Epithelial cell of proximal tubule (primary cell): ENCODE results near the gene FMNL3. TPM values are rescaled to one million over a fixed set of nuclear protein-coding genes. Genes with fewer than 3 reads are reported as not detected.

ENCODE experiments used
- DNase-seq: peaks from one replicate; pipeline ENCODE4 v3.0.0-alpha.2; 2011; ENCODE audit warnings: low read depth
- H3K4me3 ChIP-seq: 2 replicates; pipeline ENCODE4 v1.5.1; 2011; ENCODE audit warnings: low read depth, mild to moderate bottlenecking, low read length
- total RNA-seq: library from RNA; depleted of rRNA; stranded (reverse); fragments of >200 nt; gene quantifications from 2 replicates; pipeline ENCODE4 v1.2.3, GENCODE V29; 2015
- TF ChIP-seq, protein P1 (sequence below): conservative IDR thresholded peaks from 2 replicates; pipeline ENCODE4 v1.5.1; 2012; ENCODE audit warnings: low read depth, mild to moderate bottlenecking, low read length

Gene FMNL3
- total RNA-seq, 1 donor from 2014 or later: 21.7 TPM

DNA sequence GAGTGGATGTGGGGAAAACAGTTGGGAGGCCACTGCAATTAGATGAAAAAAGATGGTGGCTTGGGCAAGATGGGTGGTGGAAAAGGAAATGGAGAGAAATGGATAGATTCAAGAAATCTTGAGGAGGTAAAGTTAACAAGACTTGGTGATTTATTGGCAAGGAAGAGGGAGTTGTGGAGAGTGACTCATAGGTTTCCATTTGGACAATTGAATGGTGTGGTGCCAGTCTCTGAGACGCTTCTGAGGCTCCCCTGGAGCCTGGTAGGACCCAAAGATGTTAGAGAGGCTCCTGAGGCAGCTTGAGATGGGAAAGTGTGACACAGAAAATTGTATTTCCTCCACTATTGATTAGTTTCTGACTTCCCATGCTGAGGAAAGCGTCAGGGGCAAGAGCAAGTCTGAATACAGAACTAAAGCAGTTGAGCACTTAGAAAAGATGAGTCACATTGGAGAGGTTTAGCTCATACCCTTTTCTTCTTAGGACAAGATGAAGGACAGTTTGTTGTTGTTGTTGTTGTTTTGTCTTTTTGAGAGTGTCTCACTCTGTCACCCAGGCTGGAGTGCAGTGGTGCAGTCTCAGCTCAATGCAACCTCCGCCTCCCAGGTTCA is 79.3 kb downstream of the FMNL3 start:
- TF ChIP-seq, protein P1, sequence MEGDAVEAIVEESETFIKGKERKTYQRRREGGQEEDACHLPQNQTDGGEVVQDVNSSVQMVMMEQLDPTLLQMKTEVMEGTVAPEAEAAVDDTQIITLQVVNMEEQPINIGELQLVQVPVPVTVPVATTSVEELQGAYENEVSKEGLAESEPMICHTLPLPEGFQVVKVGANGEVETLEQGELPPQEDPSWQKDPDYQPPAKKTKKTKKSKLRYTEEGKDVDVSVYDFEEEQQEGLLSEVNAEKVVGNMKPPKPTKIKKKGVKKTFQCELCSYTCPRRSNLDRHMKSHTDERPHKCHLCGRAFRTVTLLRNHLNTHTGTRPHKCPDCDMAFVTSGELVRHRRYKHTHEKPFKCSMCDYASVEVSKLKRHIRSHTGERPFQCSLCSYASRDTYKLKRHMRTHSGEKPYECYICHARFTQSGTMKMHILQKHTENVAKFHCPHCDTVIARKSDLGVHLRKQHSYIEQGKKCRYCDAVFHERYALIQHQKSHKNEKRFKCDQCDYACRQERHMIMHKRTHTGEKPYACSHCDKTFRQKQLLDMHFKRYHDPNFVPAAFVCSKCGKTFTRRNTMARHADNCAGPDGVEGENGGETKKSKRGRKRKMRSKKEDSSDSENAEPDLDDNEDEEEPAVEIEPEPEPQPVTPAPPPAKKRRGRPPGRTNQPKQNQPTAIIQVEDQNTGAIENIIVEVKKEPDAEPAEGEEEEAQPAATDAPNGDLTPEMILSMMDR: no peak
- H3K4me3 ChIP-seq: no peak overlapping the region
- peak; percentile 20 for DNase-seq

DNA sequence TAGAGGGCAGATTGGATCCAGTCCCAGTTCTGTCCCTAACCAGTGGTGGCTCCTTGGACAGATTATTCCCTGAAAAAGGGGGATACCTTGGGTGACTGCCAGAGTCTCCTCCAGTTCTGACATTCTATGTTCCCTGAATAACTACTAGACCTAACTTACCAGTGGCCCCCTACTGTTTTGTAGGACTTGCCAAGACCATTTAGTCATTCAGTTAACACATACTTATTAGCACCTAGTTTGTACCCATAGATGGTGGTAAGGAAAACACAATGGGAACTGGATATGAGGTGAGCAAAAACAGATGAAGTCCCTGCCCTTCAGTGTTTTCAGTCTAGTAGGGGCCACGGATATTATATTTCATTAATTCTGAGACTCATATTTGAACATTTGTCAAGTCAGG is 80.4 kb downstream of the FMNL3 start:
- TF ChIP-seq, protein P1: no peak
- no peak for DNase-seq
- no peak overlapping the region for H3K4me3 ChIP-seq

DNA sequence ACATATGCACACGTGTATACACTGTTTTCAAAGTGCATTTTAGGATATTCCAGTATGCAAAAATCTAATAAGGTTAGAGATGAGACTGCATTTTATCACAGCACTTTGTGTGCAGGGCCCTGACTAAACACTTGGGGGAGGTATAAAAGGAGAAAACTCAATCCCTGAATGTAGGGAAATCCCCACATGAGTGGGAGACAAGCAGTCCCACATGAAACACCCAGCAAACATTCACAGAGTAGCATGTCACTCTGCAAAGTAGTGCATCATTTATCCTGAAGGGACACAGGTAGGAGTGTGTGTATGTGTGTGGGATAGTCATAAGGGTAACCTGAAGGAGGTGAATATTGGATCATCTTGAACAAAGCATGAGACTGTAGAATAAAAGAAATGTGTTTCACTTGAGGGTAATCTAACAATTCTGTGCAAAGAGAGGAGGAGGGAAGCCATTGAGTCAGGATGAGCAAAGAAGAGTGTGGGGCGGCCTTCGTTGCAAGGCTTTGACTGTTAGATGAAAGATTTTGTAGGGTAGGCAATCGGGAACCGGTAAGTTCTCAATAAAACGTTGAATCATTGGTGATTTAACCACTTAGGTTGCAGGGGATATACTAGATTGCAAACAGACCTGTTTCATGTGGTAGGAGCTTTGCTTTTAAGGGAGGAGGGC is 80.9 kb downstream of the FMNL3 start:
- no peak overlapping the region for H3K4me3 ChIP-seq
- DNase-seq: peak; percentile 20
- TF ChIP-seq, protein P1: peak; percentile 31

DNA sequence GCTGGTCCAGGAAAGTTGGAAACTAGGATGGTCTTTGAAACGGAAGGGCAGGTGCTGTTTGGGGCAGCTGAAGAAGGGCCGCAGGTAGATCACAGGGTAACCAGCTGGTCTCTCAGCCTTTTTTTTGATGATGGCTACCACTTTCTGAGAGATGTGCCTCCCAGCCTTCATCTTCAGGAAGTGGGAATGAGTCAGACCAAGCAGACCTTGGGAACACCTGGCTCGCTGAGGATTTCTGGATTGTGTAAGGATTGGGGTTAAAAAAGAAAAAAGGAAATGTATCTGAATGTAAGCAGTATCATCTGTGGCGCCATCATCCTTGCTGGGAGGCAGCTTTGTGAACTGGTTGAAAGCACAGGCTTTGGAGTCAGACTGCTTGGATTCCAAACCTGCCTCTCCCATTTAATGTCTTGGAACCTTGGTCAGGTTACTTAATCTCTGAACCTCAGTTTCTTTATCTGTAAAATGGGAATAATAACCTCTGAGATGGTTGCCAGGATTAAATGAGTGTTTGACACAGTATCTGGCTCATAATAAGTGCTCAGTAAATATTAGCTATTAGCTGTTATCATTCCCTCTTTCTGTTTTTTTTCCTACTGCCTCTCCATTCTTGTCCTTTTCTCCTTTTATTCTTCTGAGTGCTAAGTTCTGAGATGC is 82.2 kb downstream of the FMNL3 start:
- no peak overlapping the region for H3K4me3 ChIP-seq

DNA sequence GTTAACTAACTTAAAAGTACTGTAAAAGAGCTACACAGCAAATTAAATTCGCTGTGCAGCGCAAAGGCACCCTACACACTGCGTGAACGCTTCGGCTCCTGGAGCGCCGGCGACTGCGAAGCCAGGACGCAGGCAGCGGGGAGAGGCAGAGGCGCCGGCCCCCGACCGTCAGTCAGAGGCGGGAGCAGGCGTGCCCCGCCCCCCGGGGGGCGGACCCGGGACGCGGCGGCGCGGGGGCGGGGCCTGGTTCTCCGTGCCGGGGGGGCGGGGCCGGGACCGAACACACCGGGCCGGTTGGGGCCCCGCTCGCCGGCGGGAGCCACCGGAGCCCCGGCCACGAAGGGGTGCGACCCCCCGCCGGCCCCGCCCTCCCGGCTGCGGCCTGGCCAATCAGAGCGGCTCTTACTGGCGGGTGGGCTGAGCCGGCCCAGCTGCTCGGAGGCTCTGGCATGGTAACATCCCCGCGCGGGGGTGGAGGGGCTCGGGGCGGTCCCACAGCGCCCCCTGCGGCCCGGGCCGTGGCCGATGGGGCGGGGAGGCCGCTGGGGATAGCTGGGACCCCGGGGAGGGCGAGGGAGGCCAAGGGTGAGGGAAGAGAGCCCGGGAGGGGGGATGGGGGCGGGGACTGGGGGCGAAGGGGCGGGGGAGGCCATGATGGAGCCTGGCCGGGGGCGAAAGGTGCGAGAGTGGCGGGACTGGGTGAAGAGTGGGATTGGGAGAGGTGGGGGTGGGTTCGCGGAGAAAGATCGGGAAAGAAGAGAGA is 83.9 kb downstream of the FMNL3 start, which contains the start of gene PRPF40B:
TSS of gene PRPF40B (plus strand) at position 420 of the 763 bp plus-strand sequence. CDS start at position 450, 30 bp downstream.
- TF ChIP-seq, protein P1: peak; percentile 49
- peak within 1 kb of the TSS; percentile 64 for H3K4me3 ChIP-seq
- DNase-seq: peak; percentile 15

More for the DNA sequence above, 82.2 kb downstream of the FMNL3 start:
- TF ChIP-seq, protein P1: no peak
- peak; percentile 39 for DNase-seq

DNA sequence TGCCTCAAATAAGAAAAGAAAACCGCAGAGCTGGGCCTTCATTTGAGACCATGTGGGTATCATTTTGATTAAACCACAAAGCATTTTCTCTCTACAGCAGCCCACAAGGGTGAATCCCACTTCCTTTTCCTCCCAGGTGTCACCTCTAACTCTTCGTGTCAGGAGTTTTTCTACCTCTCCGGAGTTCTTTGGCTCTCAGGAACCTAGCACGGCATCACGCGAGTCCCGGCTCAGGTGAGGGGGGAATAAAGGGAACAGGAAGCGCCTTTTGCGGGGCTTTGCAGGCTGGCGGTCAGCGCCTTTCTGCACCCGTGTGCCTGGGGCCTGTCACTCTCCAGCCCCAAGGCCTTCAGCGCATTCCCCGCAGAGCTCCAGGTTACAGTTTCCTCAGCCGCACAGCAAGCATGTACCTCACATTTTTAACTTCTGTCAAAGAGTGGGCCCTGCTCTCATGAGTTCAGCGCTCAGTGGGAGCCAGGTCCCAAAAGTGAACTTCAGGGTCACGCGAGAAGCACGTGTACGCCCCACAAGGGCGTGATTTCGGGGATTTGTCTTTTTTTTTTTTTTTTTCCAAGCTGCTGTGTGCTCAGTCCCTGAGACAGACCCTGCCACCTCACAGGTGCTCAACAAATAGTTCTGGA is 84.6 kb downstream of the FMNL3 start:
- peak overlapping the region; percentile 64 for H3K4me3 ChIP-seq
- TF ChIP-seq, protein P1: no peak
- no peak for DNase-seq
